ENCODE measurements around the gene KRT79.
"Not testable (repeated sequence)": the region's sequence is repeated elsewhere in the genome, so short reads cannot be mapped to it uniquely, and the experiment has no call there.

The KRT79 gene

GRCh38 chr12:52801773-52802172 is 32.3 kb downstream of the KRT79 start:
- DNase-seq, result no peak

GRCh38 chr12:52800259-52800917 is 33.7 kb downstream of the KRT79 start:
- no peak for DNase-seq

GRCh38 chr12:52799505-52800211 is 34.5 kb downstream of the KRT79 start:
- no peak for DNase-seq

GRCh38 chr12:52798671-52799504 is 35.2 kb downstream of the KRT79 start:
- no peak for DNase-seq

DNA sequence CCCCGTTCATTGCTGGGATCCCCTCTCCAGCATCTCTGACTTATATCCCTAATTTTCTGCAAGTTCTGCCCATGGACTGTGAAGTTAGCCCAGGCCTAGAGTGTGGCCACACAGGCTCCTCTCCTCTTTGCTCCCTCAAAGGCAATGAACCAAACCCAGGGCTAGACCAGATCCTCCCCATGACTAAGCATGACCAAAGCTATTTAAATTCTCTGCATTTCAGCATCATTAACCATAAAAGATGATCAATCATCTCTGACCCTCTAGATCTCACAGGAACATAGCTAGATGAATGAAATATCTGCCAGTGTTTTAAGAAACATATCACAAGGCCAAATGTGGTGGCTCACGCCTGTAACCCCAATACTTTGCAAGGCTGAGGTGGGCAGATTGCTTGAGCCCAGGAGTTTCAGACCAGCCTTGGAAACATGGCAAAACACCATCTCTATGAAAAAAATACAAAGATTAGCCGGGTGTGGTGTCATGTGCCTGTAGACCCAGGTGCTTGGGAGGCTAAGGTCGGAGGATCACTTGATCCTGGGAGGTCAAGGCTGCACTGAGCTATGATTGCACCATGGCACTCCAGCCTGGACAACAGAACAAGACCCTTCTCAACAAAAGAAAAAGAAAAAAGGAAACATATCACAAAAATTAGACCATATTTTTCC is 36.0 kb downstream of the KRT79 start:
- DNase-seq, result no peak

DNA sequence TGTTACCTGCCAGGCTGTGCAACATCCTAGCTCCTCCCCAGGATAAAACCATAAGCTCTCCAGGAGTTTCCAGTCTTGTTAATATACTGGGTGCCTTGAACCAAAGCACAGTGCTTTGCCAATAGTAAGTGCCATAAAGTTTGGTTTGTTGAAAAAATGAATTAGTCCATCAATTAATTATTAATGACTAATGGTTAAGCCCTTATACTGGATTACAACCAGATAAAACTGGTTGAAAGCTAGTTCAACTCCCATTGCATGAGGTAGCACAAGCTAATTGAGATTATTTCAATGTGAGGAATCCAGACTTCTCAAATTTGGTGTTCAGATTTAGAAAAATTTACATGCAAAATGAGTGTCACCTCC is 36.6 kb downstream of the KRT79 start:
- no peak for DNase-seq

DNA sequence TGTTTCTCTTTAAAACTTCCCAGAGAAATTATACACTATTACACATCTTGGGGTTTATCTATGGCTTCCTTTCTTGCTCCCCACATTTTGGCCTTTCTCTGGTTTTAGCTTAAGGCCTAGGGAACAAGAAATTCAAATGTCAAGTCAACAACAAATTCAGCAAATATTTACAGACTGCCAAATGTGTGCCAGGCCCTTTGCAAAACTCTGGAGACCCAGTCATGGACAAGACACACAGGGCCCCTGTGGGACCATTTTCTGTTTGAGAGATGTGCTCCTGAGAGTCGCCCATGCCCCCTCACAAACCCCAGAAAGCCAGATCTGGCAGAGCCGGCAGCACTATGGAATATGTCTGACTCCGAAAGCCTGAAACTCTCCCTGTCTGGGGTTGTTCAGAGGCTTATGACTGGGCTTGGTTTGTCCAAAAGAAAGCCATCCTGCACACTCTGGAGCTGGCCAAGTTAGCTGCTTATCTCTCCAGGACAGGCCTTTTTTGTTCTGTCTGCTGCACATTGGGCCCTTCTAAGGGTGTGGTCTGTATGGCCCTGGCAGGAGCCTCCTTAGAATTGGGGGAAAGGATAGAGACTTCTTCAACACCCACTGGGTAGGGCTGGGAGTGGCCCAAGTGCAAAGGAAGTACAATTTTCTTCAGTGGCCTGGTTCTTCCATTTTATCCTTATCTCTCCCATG is 37.1 kb downstream of the KRT79 start:
- no peak for DNase-seq

DNA sequence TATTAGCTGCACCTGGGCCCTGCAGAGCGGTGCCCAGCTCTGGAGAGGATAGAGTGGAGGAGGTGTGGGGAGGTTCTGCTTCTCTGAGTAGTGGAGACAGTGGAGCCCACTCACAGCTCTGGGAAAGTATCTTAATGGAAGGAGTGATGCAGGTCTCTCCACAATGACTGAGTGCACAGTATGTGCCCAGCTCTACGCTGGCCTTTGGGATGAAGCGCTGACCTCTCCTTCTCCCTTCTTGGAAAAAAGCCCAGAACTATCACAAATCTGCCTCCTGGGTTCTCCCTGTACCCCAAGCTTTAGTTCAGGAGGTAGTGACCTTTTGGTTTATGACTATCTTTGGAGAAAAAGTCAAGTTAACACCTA is 37.7 kb downstream of the KRT79 start:
- DNase-seq, result no peak

GRCh38 chr12:52795694-52796428 is 38.2 kb downstream of the KRT79 start, which contains the start of gene KRT3:
Gene KRT3, minus strand, starts transcription at chr12:52796117. Its CDS starts 75 bp downstream, at chr12:52796042.
- no peak for DNase-seq

- not testable (repeated sequence) for DNase-seq
Observed at GRCh38 chr12:52795332-52795674, 38.8 kb downstream of the KRT79 start.

- no peak for DNase-seq
Observed at GRCh38 chr12:52794479-52795331, 39.4 kb downstream of the KRT79 start.

DNA sequence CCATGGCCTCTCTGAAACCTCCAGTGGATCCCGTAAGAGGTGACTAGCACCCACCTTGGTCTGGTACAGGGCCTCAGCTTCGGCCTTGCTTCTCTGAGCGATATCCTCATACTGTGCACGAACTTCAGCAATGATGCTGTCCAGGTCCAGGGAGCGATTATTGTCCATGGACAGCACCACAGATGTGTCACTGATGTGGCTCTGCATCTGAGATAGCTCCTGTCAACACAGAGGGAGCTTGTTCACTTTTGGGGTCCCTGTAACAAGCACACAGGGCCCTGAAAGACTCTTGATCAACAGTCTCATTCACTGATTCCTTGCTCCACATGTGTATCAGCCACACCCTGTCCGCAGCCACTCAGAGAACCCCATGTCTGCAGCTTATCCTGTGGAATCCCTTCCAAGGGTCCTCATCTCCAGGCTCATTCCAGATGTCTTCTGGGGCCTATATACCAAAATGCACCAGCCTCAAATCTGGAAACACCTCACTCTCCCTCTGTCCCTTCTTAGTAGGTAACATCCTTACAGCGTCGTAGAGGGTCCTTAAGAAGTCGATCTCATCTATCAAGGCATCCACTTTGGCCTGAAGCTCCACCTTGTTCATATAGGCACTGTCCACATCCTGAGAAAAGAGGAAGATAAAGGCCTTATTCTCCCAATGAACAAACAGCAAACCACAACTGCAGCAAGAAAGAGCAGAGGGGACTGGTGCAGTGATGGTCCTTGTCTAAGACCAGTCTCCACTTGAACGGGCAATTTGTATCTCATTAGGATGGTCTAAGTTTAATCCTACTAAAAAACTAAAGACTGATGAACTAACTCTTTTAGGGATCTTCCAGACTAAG is 41.7 kb downstream of the KRT79 start:
- no peak for DNase-seq

DNA sequence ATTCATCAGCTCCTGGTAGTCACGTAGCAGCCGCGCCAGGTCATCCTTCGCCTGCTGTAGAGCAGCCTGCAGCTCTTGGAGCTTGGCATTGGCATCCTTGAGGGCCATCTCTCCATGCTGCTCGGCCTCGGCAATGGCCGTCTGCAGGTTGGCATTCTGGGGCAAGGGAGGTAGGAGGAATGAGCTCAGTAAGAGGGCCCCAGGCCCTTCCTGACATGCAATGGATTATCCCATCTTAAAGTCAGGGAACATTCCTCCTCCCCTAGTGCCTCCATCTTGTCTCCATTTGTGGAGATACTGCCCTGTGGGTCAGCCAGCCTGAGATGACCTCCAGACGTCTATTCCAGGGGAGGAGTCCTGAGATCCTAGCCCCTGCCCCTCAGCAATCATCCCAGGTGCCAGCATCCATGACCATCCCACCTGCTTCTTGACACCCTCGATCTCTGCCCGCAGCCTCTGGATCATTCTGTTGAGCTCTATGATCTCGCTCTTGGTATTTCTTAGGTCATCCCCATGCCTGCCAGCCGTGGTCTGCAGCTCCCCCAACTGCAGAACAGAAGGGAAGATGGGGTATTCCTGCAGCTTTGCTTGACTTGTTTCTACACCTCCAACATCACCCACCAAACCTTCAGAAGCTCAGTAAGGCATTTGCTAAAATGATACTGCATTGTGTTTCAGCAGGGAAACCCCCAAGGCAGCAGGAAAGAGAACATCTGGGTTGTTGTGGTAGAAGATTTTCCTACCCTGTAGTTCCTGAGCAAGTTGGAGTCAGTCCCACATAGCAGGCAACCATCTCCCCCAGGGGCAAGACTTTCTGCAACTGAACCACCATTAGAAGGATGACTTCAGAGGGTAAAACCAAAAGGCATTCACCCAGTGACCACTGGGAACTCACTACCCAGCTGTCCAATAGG is 42.6 kb downstream of the KRT79 start:
- no peak for DNase-seq

DNA sequence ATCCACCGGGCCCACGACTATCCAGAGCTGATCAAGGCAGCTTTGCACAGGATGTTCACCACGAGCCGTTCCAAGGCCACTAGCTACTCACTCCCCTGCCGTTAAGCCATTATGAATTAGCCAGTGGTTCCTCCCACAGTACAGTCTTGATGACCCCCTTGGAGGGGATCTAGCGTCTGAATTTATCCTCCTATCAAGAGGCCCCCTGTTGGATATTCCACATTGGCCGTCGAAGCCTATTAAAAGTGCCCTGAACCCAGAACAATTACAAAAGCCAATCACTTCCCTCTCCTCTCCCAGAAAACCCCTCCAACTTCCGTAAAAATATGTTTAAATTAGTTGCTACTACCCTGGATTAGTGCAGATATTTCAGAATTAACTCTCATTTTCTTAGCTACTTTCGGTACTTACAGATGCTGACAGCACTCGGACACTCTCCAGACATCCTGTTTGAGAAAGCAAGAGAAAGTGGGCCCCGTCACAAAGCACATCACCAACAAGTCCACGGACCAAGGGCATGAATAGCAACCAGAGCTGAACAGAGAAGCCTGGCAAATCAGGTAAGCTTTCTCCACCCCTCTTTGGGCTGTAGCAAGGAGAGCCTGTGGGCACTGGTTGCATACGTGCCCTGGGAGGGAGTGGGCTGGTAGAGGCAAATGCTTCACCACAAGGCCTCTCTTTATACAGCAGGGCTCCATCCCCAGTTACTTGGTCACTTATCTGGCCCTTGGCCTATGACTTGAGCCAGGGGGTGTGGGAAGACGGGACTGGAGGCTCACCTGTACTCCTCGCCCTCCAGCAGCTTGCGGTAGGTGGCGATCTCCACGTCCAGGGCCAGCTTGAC is 43.5 kb downstream of the KRT79 start:
- no peak for DNase-seq

GRCh38 chr12:52789637-52790426 is 44.3 kb downstream of the KRT79 start:
- no peak for DNase-seq

- no peak for DNase-seq
Observed at GRCh38 chr12:52788876-52789636, 45.1 kb downstream of the KRT79 start.
